Loucy (cell line): ENCODE data around the gene LRRFIP1.

Source experiments
- H2AFZ ChIP-seq: fragments of 200-600 bp; sonication (generic); 2 replicates; pipeline ENCODE4 v1.6.0; 2016; ENCODE audit warnings: antibody characterized with exemption, mild to moderate bottlenecking, low read length, moderate library complexity
- H3F3A ChIP-seq: fragments of 200-600 bp; 2 replicates; pipeline ENCODE4 v1.6.0; 2016; ENCODE audit warnings: antibody characterized with exemption, low read depth, mild to moderate bottlenecking
- H3K27me3 ChIP-seq: fragments of 200-600 bp; sonication (generic); 2 replicates; pipeline ENCODE4 v1.6.1; 2014; ENCODE audit warnings: low read length, mild to moderate bottlenecking; ENCODE audit not compliant: insufficient read depth, poor library complexity, severe bottlenecking
- H3K36me3 ChIP-seq: fragments of 200-600 bp; sonication (generic); 2 replicates; pipeline ENCODE4 v1.6.1; 2016; ENCODE audit warnings: low read length; ENCODE audit not compliant: insufficient read depth
- H3K4me1 ChIP-seq: fragments of 200-600 bp; sonication (generic); 2 replicates; pipeline ENCODE4 v1.5.1; 2014; ENCODE audit warnings: low read length, mild to moderate bottlenecking; ENCODE audit not compliant: insufficient read depth, poor library complexity, severe bottlenecking
- H3K4me2 ChIP-seq: fragments of 200-600 bp; sonication (generic); 2 replicates; pipeline ENCODE4 v1.6.0; 2014; ENCODE audit warnings: antibody characterized with exemption, low read length, low read depth, mild to moderate bottlenecking; ENCODE audit not compliant: poor library complexity, severe bottlenecking
- H3K4me3 ChIP-seq: fragments of 200-600 bp; sonication (generic); 2 replicates; pipeline ENCODE4 v1.5.1; 2014; ENCODE audit warnings: low read length, mild to moderate bottlenecking, mixed read lengths; ENCODE audit not compliant: poor library complexity, severe bottlenecking
- H3K79me2 ChIP-seq: fragments of 200-600 bp; sonication (generic); 2 replicates; pipeline ENCODE4 v1.6.1; 2014; ENCODE audit warnings: low read length; ENCODE audit not compliant: insufficient read depth
- H3K9ac ChIP-seq: fragments of 200-600 bp; sonication (generic); 2 replicates; pipeline ENCODE4 v1.6.0; 2014; ENCODE audit warnings: mild to moderate bottlenecking, low read depth, low read length, moderate library complexity; ENCODE audit not compliant: poor library complexity, severe bottlenecking
- H3K9me2 ChIP-seq: fragments of 200-600 bp; sonication (generic); replicated peaks from 2 replicates; pipeline ENCODE4 v1.6.1; 2016; ENCODE audit warnings: low read depth, low read length, mixed read lengths
- H3K9me3 ChIP-seq: fragments of 200-600 bp; sonication (generic); 2 replicates; pipeline ENCODE4 v1.6.1; 2014; ENCODE audit warnings: mild to moderate bottlenecking, antibody characterized with exemption, low read length, low read depth; ENCODE audit not compliant: insufficient read depth
- H4K20me1 ChIP-seq: fragments of 200-600 bp; sonication (generic); 2 replicates; pipeline ENCODE4 v1.6.0; 2014; ENCODE audit warnings: antibody characterized with exemption, low read length, mild to moderate bottlenecking; ENCODE audit not compliant: insufficient read depth, poor library complexity, severe bottlenecking
- EZH2phosphoT487 ChIP-seq: fragments of 200-600 bp; IDR thresholded peaks from 2 replicates; pipeline ENCODE4 v1.6.1; 2018; ENCODE audit warnings: antibody characterized with exemption, mild to moderate bottlenecking, moderate library complexity, borderline replicate concordance
- TF ChIP-seq, protein P1 (sequence below): fragments of 200-600 bp; sonication (generic); conservative IDR thresholded peaks from 2 replicates; pipeline ENCODE4 v1.5.1; 2014; ENCODE audit warnings: mild to moderate bottlenecking, antibody characterized with exemption, low read length

The LRRFIP1 gene

DNA sequence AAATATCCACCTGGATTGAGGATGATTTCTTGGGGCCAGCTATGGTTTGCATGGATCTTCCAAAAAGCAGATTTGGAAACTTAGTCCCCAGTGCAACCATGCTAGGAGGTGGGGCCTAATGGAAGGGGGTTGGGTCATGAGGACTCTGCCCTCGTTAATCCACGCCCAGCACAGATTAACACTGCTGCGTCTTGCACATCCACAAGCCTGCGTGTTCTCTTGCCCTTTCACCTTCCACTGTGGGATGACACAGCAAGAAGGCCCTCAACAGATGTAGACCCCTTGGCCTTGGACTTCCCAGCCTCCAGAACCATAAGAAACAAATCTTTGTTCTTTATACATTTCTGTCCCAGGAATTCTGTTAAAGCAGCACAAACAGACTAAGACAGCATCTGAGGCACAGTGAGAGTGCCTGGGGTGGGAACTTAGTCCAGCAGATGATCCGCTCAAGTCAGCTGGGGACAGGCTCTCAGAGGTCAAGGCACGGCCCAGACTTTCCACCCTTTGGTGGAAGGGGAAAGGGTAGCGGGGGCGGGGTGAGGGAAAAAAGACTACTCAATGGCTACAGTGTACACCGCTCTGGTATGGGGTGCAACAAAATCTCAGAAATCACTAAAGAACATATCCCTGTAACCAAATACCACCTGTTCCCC is 39.2 kb upstream of the LRRFIP1 start:
- Histone ChIP-seq H3K4me3 (no peak overlapping the region), H3K9ac (no peak overlapping the region), H3K9me3 (no peaks in the 10 kb centered on the region), H3K36me3 (no peaks in the 10 kb centered on the region), H3K4me2 (no peak overlapping the region), H4K20me1 (no peaks in the 10 kb centered on the region), H3K9me2 (no peaks in the 10 kb centered on the region), H3K79me2 (no peaks in the 10 kb centered on the region), H3F3A (no peaks in the 10 kb centered on the region), H2AFZ (no peak overlapping the region), H3K27me3 (no peaks in the 10 kb centered on the region), H3K4me1 (peaks cover 6% of the 10 kb centered on the region)
- no peak for TF ChIP-seq EZH2phosphoT487
- TF ChIP-seq, protein P1, sequence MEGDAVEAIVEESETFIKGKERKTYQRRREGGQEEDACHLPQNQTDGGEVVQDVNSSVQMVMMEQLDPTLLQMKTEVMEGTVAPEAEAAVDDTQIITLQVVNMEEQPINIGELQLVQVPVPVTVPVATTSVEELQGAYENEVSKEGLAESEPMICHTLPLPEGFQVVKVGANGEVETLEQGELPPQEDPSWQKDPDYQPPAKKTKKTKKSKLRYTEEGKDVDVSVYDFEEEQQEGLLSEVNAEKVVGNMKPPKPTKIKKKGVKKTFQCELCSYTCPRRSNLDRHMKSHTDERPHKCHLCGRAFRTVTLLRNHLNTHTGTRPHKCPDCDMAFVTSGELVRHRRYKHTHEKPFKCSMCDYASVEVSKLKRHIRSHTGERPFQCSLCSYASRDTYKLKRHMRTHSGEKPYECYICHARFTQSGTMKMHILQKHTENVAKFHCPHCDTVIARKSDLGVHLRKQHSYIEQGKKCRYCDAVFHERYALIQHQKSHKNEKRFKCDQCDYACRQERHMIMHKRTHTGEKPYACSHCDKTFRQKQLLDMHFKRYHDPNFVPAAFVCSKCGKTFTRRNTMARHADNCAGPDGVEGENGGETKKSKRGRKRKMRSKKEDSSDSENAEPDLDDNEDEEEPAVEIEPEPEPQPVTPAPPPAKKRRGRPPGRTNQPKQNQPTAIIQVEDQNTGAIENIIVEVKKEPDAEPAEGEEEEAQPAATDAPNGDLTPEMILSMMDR = no peak

DNA sequence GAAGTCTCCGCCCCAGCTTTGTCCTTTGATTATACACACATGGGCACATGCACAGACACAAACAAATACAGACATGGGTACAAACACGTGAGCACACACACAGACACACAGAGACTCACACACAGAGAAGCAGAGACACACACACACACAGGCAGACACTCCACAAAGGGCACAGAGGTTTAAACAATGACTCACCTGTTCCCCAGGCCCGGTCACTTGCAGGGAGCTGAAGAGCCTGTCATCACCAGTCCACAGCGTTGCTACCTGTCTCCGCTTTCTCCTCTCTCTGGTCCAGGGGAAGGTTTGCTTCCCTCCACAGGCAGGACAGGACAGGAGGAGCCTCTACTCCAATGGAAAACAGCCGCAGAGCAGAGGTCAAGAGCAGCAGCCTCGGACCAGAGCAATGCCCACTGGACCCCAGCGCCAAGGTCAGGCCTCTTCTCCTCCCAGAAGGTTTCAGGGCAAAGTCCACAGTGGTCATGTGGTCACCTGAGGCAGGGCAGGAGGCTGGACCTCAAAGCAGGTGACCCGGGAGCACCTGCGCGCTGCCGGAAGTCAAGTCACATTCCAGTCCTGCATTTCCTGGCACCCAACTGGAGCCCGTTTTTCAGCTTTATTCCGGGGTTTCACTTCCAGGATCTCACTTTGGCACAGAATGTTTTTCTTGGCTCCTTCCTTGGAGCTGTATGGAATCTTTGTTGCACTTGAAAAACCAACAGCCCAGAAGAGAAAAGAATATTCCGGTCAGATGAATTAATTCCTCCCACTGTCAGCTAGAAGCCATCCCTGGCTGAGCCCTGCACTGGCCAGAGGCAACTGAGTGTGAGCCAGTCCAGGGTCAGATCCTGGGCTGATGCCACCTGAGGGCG is 36.9 kb upstream of the LRRFIP1 start, which contains the start of gene RAB17:
TSS of gene RAB17 (minus strand) at position 463 of the 869 bp plus-strand sequence. CDS start 4,580 bp downstream, outside the sequence.
- TF ChIP-seq EZH2phosphoT487 = no peak
- TF ChIP-seq, protein P1 = no peak
- Histone ChIP-seq H3K4me2 (no peak within 1 kb of the TSS), H2AFZ (no peak within 1 kb of the TSS), H3K9me3 (no peaks in the 10 kb centered on the region), H3K79me2 (no peaks in the 10 kb centered on the region), H3K36me3 (no peaks in the 10 kb centered on the region), H3K4me1 (peaks cover 6% of the 10 kb centered on the region), H3K9me2 (no peaks in the 10 kb centered on the region), H3F3A (no peaks in the 10 kb centered on the region), H4K20me1 (no peaks in the 10 kb centered on the region), H3K4me3 (no peak within 1 kb of the TSS), H3K27me3 (no peaks in the 10 kb centered on the region), H3K9ac (no peak within 1 kb of the TSS)

DNA sequence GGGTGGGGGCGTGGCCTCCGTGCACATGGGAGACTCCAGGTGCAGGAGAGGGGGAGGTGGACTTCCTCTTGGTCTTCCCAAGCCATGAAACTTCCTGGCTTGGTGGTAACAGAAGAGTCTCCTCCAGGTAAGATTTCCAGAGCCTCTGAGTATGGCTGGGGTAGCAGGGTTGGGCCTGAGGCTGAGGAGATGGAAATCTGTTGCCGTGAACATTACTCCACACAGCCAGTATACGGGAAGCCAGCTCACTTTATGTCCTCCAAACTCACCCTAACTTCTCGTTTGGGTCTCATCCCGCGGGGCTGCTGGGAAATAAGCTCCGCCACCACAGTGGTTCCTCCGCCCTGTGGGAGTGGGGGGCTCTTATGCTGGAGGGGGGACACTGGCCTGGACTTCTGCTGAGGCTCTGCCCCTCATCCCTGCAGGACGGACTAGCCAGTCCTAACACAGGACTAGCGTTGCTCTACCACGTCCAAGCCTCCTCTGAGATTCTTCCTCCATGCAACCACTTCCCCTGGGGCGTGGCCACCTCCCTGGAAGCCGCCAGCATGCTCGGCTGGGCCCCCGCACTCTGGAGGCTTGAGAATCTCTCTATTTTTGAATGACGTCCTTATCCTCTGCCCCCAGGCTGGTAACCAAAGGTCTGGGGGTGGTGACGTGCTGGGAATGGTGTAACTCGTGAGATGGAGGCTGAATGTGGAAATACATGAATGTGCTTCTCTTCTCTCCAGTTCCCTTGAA is 36.1 kb upstream of the LRRFIP1 start:
- H3K79me2 ChIP-seq = no peaks in the 10 kb centered on the region
- no peak overlapping the region for H2AFZ ChIP-seq
- peaks cover 6% of the 10 kb centered on the region for H3K4me1 ChIP-seq
- no peaks in the 10 kb centered on the region for H4K20me1 ChIP-seq
- H3K4me2 ChIP-seq = no peak overlapping the region
- no peaks in the 10 kb centered on the region for H3K9me2 ChIP-seq
- no peaks in the 10 kb centered on the region for H3K27me3 ChIP-seq
- no peaks in the 10 kb centered on the region for H3K36me3 ChIP-seq
- H3F3A ChIP-seq = no peaks in the 10 kb centered on the region
- no peak for TF ChIP-seq EZH2phosphoT487
- TF ChIP-seq, protein P1 = no peak
- no peak overlapping the region for H3K4me3 ChIP-seq
- no peak overlapping the region for H3K9ac ChIP-seq
- no peaks in the 10 kb centered on the region for H3K9me3 ChIP-seq
